ENCODE data around the gene STMN3. TPM values are rescaled to one million over a fixed set of nuclear protein-coding genes. Genes with fewer than 3 reads are reported as not detected.
"Not testable (repeated sequence)": the region's sequence is repeated elsewhere in the genome, so short reads cannot be mapped to it uniquely, and the experiment has no call there.

STMN3 gene
- total RNA-seq, 1 experiment from 2014 or later = 34.2 TPM

DNA sequence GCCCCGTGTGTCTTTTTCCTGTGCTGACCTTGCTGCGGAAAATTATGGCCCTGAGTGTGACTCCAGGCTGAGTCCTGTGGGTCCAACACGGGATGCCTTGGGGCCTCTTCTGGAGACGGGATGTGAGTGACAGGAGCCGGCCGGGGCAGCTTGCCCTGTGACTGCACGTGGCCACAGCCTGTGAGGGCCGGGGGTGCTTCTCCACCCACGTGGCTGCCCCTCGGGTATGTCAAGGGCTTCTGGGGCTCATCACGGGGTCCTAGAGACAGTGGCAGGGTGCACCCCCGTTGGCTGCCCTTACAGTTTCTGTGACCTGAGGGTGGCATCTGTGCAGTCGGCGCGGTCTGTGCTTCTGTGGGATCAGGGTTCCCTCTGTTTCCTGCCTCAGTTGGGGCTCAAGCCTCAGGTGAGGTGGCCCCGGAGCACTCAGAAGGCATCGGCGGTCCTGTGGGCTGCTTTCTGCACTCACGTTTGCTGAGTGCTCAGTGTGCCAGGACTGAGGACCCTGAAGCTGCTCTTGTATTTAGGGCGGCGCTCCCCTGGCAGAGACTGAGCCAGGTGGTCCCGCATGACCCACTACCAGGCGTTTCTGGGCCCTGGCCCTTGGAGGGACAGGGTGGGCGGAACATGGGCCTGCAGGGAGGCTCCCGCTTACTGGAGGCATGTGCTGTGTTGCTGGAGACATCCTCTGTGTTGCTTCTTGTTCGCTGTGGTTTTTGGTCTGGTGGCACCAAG is 10.3 kb upstream of the STMN3 start:
- in situ Hi-C loops (cut with HindIII; ENCODE audit: low pct_unique_long_range_greater_than_20kb, low sequenced_read_pairs) = no loop called here

GRCh38 chr20:63662813-63663189 is 9.6 kb upstream of the STMN3 start:
- in situ Hi-C loops (cut with HindIII; ENCODE audit: low pct_unique_long_range_greater_than_20kb, low sequenced_read_pairs) = no loop called here
- DNase-seq (ENCODE audit: low read depth, low spot score) = no peak

More for the DNA sequence above, 10.3 kb upstream of the STMN3 start:
- no peak for DNase-seq (ENCODE audit: low read depth, low spot score)

DNA sequence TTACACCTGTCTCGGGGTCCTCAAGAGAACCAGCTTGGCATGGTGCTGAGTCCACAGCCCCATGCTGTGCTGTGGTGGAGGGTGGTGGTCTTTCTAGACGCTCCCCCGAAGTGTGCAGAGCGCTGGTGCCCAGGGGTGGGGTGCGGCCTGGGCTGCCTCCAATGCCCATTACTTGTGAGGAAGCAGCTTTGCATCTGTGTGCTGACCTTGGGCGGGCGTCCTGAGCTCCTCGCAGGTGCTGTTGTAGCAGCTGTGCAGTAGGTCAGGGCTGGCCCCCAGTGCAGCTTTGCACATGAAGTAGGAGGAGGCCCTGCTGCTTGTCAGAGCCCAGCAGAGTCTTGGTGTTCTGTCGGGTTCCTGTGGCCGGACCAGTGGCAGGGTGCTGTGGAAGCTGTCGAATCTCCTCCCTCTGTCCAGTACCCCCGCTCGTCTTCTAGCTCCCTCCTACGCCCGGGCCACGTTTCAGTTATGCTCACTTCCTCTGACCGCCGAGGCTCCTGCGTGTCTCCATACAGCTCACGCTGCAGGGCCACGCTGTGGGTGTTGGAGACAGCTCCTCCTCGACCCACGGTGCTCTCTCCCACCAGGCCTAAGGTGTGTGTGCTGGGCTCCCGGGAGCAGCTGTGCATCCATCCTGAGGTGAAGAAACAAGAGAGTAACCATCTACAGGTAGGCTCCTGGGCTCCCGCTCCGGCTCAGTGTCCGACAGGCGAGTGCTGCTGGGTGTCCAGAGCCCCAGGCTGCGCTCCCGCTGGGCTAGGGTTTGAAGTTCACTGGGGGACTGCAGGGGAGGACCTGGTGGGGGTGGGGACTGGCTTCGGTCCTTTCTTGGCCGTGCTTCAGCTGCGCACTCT is 9.0 kb upstream of the STMN3 start:
- DNase-seq (ENCODE audit: low read depth, low spot score) = no peak
- in situ Hi-C loops (cut with HindIII; ENCODE audit: low pct_unique_long_range_greater_than_20kb, low sequenced_read_pairs) = no loop called here

GRCh38 chr20:63661108-63661507 is 7.9 kb upstream of the STMN3 start:
- no peak for DNase-seq (ENCODE audit: low read depth, low spot score)
- in situ Hi-C loops (cut with HindIII; ENCODE audit: low pct_unique_long_range_greater_than_20kb, low sequenced_read_pairs) = no loop called here

- DNase-seq (ENCODE audit: low read depth, low spot score) = no peak
- in situ Hi-C loops (cut with HindIII; ENCODE audit: low pct_unique_long_range_greater_than_20kb, low sequenced_read_pairs) = no loop called here
These were observed 7.4 kb upstream of the STMN3 start for GRCh38 chr20:63660622-63661021.

DNA sequence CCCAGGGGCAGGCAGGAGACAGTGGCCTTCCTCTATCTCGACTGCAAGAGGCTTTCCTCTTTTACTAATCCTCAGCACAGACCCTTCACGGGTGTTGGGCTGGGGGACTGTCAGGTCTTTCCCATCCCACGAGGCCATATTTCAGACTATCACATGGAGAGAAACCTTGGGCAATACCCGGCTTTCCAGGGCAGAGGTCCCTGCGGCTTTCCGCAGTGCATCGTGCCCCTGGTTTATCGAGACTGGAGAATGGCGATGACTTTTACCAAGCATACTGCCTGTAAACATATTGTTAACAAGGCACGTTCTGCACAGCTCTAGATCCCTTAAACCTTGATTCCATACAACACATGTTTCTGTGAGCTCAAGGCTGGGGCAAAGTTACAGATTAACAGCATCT is 7.0 kb upstream of the STMN3 start:
- DNase-seq (ENCODE audit: low read depth, low spot score); in situ Hi-C loops (cut with HindIII; ENCODE audit: low pct_unique_long_range_greater_than_20kb, low sequenced_read_pairs): not testable (repeated sequence)

- no peak for DNase-seq (ENCODE audit: low read depth, low spot score)
- in situ Hi-C loops (cut with HindIII; ENCODE audit: low pct_unique_long_range_greater_than_20kb, low sequenced_read_pairs) = no loop called here
These were observed 6.1 kb upstream of the STMN3 start for GRCh38 chr20:63659370-63659769.

- DNase-seq (ENCODE audit: low read depth, low spot score) = no peak
- in situ Hi-C loops (cut with HindIII; ENCODE audit: low pct_unique_long_range_greater_than_20kb, low sequenced_read_pairs) = no loop called here
These were observed 5.5 kb upstream of the STMN3 start for GRCh38 chr20:63658749-63659187.

DNA sequence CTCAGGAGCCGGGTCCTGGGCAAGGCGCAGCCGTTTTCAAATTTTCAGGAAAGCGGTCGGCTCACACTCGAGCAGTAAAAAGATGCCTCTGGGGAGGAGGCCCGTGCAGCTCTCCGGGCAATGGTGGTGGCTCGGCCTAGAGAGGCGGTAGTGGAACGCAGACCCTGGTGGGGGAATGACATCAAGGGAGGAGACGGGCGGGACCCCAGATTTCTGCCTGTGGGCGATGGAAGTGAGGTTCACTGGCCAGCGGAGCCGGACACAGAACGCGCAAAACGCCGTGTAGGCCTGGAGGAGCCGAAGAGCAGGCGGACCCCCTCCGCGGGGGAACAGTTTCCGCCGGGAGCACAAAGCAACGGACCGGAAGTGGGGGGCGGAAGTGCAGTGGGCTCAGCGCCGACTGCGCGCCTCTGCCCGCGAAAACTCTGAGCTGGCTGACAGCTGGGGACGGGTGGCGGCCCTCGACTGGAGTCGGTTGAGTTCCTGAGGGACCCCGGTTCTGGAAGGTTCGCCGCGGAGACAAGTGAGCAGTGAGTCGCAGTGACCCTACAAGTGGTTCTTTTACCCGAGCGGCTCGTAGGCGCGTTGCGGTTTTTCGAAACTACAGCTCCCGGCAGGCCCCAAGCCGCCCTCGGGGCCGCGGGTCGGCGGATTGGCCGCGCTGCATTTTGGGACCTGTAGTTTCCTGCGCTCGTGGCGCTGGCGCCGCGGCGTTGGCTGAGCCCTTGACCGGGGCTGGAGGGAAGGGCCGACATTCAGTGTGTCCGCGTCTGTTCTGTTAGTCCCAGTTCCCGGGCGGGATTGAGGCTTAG is 4.9 kb upstream of the STMN3 start, which contains the start of gene RTEL1:
Gene RTEL1, plus strand, starts transcription at position 376 of the 812 bp plus-strand sequence. CDS start 1,091 bp downstream, outside the sequence.
- peak; percentile 91 for DNase-seq (ENCODE audit: low read depth, low spot score)
- in situ Hi-C loops (cut with HindIII; ENCODE audit: low pct_unique_long_range_greater_than_20kb, low sequenced_read_pairs) = no loop called here

DNA sequence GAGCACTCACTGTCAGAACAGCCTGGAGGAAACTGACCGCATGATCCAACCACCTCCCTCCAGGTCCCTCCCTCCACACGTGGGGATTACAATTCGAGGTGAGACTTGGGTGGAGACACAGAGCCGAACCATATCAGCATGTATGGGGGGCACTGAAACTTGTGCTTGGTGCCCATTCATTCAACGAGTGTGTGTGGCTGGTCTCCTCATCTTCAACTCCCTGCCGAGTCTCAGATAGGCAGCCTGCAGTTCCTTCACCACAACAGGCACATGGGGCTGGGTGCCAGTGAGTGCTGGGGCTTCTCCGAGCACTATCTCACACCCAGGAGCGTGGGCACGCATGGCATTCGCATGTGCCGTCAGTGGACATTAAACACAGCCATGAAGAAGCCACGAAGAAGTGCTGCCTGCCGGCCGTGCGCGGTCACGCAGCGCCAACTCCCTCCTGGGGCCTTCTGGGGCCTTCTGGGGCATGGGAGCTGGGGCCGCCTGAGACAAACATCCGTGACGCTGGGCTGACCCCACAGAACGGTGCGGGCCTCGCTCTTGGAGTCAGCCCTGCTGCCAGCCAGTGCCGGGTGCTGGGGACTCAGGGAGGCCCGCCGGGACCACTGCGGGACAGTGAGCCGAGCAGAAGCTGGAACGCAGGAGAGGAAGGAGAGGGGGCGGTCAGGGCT is 4.2 kb upstream of the STMN3 start:
- DNase-seq (ENCODE audit: low read depth, low spot score) = no peak
- in situ Hi-C loops (cut with HindIII; ENCODE audit: low pct_unique_long_range_greater_than_20kb, low sequenced_read_pairs) = no loop called here

DNA sequence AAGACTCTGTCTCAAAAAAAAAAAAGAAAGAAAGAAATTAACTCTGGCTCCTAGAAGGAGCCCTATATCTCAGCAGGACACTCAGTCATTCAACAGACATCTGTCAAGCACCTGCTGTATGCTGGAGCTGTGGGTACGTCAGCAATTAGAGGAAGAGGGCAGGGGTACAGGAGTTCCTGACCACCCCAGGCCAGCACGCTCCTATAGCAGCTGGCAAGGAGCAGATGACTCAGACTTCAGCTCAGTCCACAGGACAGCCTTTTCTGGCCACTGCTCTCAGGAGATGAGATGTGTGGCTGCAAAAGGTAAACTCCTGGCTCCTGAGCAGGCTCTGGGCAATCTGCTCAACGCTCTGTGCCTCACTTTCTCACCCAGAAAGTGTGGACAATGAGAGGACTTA is 3.2 kb upstream of the STMN3 start:
- no peak for DNase-seq (ENCODE audit: low read depth, low spot score)
- in situ Hi-C loops (cut with HindIII; ENCODE audit: low pct_unique_long_range_greater_than_20kb, low sequenced_read_pairs) = no loop called here

GRCh38 chr20:63655249-63655648 is 2.0 kb upstream of the STMN3 start:
- in situ Hi-C loops (cut with HindIII; ENCODE audit: low pct_unique_long_range_greater_than_20kb, low sequenced_read_pairs) = no loop called here
- DNase-seq (ENCODE audit: low read depth, low spot score) = no peak

GRCh38 chr20:63653974-63654668 is 897 bp upstream of the STMN3 start:
- DNase-seq (ENCODE audit: low read depth, low spot score) = no peak
- in situ Hi-C loops (cut with HindIII; ENCODE audit: low pct_unique_long_range_greater_than_20kb, low sequenced_read_pairs) = no loop called here

DNA sequence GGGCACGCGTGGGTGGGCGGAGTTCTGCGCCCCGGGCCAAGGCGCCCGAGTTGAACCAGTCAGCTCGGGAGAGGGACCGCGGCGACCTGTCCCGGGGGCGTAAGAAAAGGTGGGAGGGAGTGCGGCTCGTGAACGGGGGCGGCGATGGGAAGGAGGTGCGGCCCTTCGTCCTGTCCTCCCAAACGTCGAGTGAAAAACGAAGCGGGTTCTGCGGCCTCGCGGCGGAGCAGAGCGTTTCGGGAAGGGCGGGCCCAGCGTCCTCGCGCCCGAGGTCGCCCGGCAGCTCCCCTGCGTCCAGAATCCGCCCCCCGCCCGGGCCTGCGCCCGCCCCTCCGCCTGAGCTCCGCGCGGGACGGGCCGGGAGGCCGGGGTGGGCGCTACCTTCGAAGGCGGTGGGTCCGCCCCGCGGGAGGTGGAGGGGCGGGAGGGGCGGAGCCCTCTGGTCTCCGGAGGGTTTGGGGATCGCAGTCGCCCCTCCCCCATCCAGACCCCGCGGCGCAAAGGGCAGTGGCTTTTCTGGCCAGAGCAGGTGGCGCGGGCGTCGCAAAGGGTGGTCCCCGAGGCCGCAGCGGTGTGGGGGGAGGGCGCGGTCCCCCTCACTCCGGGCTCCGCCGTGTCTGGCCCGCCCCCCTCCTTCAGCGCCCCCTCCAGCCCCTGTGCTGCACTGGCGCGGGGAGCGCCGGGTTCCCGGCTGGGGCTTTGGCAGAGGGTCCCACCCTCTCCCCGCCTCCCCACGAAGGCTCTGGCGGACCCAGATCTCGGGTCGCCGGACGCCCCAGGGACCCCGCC is 838 bp downstream of the STMN3 start:
- in situ Hi-C loops (cut with HindIII; ENCODE audit: low pct_unique_long_range_greater_than_20kb, low sequenced_read_pairs) = no loop called here

GRCh38 chr20:63651942-63652191 is 1.4 kb downstream of the STMN3 start:
- no peak for DNase-seq (ENCODE audit: low read depth, low spot score)
- in situ Hi-C loops (cut with HindIII; ENCODE audit: low pct_unique_long_range_greater_than_20kb, low sequenced_read_pairs) = no loop called here

More for the DNA sequence above, 838 bp downstream of the STMN3 start:
- DNase-seq (ENCODE audit: low read depth, low spot score) = no peak

GRCh38 chr20:63650486-63650885 is 2.7 kb downstream of the STMN3 start:
- DNase-seq (ENCODE audit: low read depth, low spot score); in situ Hi-C loops (cut with HindIII; ENCODE audit: low pct_unique_long_range_greater_than_20kb, low sequenced_read_pairs): not testable (repeated sequence)
